Measurements from ENCODE around the gene PITPNM2.
A peak's percentile ranks its signal among the peaks of the same experiment; 100 is the strongest.

- TF ChIP-seq CTCF (conservative IDR thresholded peaks at IDR 0.05; ENCODE audit: low read depth in 2 of 2) (no peak), POLR2AphosphoS5 (IDR thresholded peaks at IDR 0.05; ENCODE audit: low read depth) (no peak), REST (IDR thresholded peaks at IDR 0.05; ENCODE audit: unreplicated experiment) (no peak), CREB1 (CRISPR knock-in tag; IDR thresholded peaks at IDR 0.05; ENCODE audit: low read depth) (no peak), NANOG (IDR thresholded peaks at IDR 0.05; ENCODE audit: borderline replicate concordance) (no peak), EZH2 (IDR thresholded peaks at IDR 0.05; ENCODE audit: low read depth, unreplicated experiment) (no peak), ETS1 (IDR thresholded peaks at IDR 0.05) (no peak), ZNF331 (CRISPR knock-in tag; IDR thresholded peaks at IDR 0.05; ENCODE audit: low read depth) (no peak), EZH2phosphoT487 (IDR thresholded peaks at IDR 0.05; ENCODE audit: unreplicated experiment) (peak; percentile 36)
Measured at GRCh38 chr12:123150275-123150743, 581 bp downstream of the PITPNM2 start.

All from GM23338 (cell line).